IMR-90 (cell line): ENCODE measurements around the gene THSD8. TPM values are rescaled to one million over a fixed set of nuclear protein-coding genes. Genes with fewer than 3 reads are reported as not detected.
"Not testable (repeated sequence)": the region's sequence is repeated elsewhere in the genome, so short reads cannot be mapped to it uniquely, and the experiment has no call there.

ENCODE experiments used
- ATAC-seq: fragments of 200-7000 bp; cut with Tn5 transposase; 2 replicates; pipeline ENCODE4 v1.9.1; 2020; ENCODE audit warnings: low read depth, mild to moderate bottlenecking, moderate library complexity
- BruUV-seq: library from RNA; stranded (reverse); fragments of 400-500 nt; replicated peaks from 2 replicates; lab custom pipeline; 2021; lab: Mats Ljungman, UMichigan
- CTCF ChIA-PET: fragments of 300-600 bp; formaldehyde crosslinking; extraction: SDS; loops from one replicate; lab custom pipeline; 2021; ENCODE audit warnings: antibody characterized with exemption; lab: Yijun Ruan, JAX
- POLR2A ChIA-PET: fragments of 300-600 bp; sonication (Branson Sonifier 250); formaldehyde crosslinking; loops from one replicate; lab custom pipeline; 2022; ENCODE audit warnings: antibody characterized with exemption; ENCODE audit not compliant: unreplicated experiment; lab: Charles Lee
- DNase-seq: peaks from one replicate; pipeline ENCODE4 v3.0.0; 2013
- H2AFZ ChIP-seq: replicated peaks from 2 replicates; pipeline ENCODE3; 2013; ENCODE audit warnings: low read length, mild to moderate bottlenecking; ENCODE audit not compliant: poor library complexity
- H2AK5ac ChIP-seq: 2 replicates; pipeline ENCODE4 v1.6.1; 2013; ENCODE audit warnings: low read depth, low read length, inconsistent platforms
- H2AK9ac ChIP-seq: replicated peaks from 2 replicates; pipeline ENCODE3; 2013; ENCODE audit warnings: mild to moderate bottlenecking, low read depth, low read length, moderate library complexity; ENCODE audit not compliant: poor library complexity
- H2BK120ac ChIP-seq: 2 replicates; pipeline ENCODE4 v1.6.1; 2013; ENCODE audit warnings: low read depth, low read length, inconsistent platforms
- H2BK15ac ChIP-seq: 3 replicates; pipeline ENCODE4 v1.6.1; 2013; ENCODE audit warnings: low read depth, low read length, inconsistent platforms
- H2BK20ac ChIP-seq: 2 replicates; pipeline ENCODE4 v1.6.1; 2013; ENCODE audit warnings: low read depth, mild to moderate bottlenecking, inconsistent platforms, low read length, moderate library complexity
- H2BK5ac ChIP-seq: 2 replicates; pipeline ENCODE4 v1.6.1; 2013; ENCODE audit warnings: mild to moderate bottlenecking, low read depth, low read length, inconsistent platforms; ENCODE audit not compliant: poor library complexity, severe bottlenecking
- H3K14ac ChIP-seq: replicated peaks from 2 replicates; pipeline ENCODE4 v1.6.1; 2013; ENCODE audit warnings: low read depth, low read length, inconsistent platforms
- H3K18ac ChIP-seq: 2 replicates; pipeline ENCODE4 v1.6.1; 2013; ENCODE audit warnings: low read depth, low read length, control low read depth
- H3K23ac ChIP-seq: 2 replicates; pipeline ENCODE4 v1.6.1; 2013; ENCODE audit warnings: low read depth, low read length, inconsistent platforms
- H3K27ac ChIP-seq: 2 replicates; pipeline ENCODE4 v1.5.1; 2013; ENCODE audit warnings: mild to moderate bottlenecking, control low read depth, low read length; ENCODE audit not compliant: insufficient read depth
- H3K27me3 ChIP-seq: 2 replicates; pipeline ENCODE4 v1.6.1; 2013; ENCODE audit warnings: low read length; ENCODE audit not compliant: control insufficient read depth, insufficient read depth
- H3K36me3 ChIP-seq: 2 replicates; pipeline ENCODE4 v1.6.1; 2013; ENCODE audit warnings: low read length, mixed read lengths; ENCODE audit not compliant: control insufficient read depth, insufficient read depth
- H3K4ac ChIP-seq: 2 replicates; pipeline ENCODE4 v1.6.1; 2013; ENCODE audit warnings: low read depth, low read length, inconsistent platforms
- H3K4me1 ChIP-seq: 2 replicates; pipeline ENCODE4 v1.6.1; 2013; ENCODE audit warnings: low read length, mixed read lengths; ENCODE audit not compliant: control insufficient read depth, insufficient read depth
- H3K4me2 ChIP-seq: 2 replicates; pipeline ENCODE4 v1.6.1; 2013; ENCODE audit warnings: low read depth, mild to moderate bottlenecking, control low read depth, low read length, moderate library complexity
- H3K4me3 ChIP-seq: 2 replicates; pipeline ENCODE4 v1.5.1; 2013; ENCODE audit warnings: low read depth, mild to moderate bottlenecking, control low read depth, low read length, moderate library complexity; ENCODE audit not compliant: insufficient read depth
- H3K56ac ChIP-seq: 2 replicates; pipeline ENCODE4 v1.6.1; 2013; ENCODE audit warnings: low read length, inconsistent platforms; ENCODE audit not compliant: insufficient read depth; ENCODE audit errors: extremely low read depth
- H3K79me1 ChIP-seq, 2 experiments: 2 replicates each; pipeline ENCODE4 v1.6.1; 2013; ENCODE audit warnings: low read length in 2 of 2, inconsistent platforms in 1 of 2, low read depth in 1 of 2
- H3K9ac ChIP-seq: 2 replicates; pipeline ENCODE4 v1.6.1; 2013; ENCODE audit warnings: low read depth, low read length, control low read depth
- H3K9me1 ChIP-seq: 2 replicates; pipeline ENCODE4 v1.6.1; 2013; ENCODE audit warnings: low read length, inconsistent platforms; ENCODE audit not compliant: insufficient read depth
- H3K9me3 ChIP-seq: 2 replicates; pipeline ENCODE4 v1.6.1; 2013; ENCODE audit warnings: low read length; ENCODE audit not compliant: control insufficient read depth, insufficient read depth
- H4K20me1 ChIP-seq: 2 replicates; pipeline ENCODE4 v1.6.1; 2013; ENCODE audit warnings: low read length, inconsistent platforms; ENCODE audit not compliant: insufficient read depth
- H4K5ac ChIP-seq: 2 replicates; pipeline ENCODE4 v1.6.1; 2013; ENCODE audit warnings: mild to moderate bottlenecking, low read depth, low read length, control low read depth
- H4K8ac ChIP-seq, 2 experiments: 2 replicates each; pipeline ENCODE4 v1.6.1; 2013; ENCODE audit warnings: low read depth in 2 of 2, low read length in 2 of 2, control low read depth in 1 of 2, inconsistent platforms in 1 of 2
- H4K91ac ChIP-seq: 2 replicates; pipeline ENCODE4 v1.6.1; 2013; ENCODE audit warnings: low read depth, low read length, inconsistent platforms; ENCODE audit not compliant: insufficient read depth
- WGBS, 2 experiments: methylation state at CpG; one replicate each; pipeline versions ENCODE4 v1.1.5 to v1.1.7; 2013; ENCODE audit warnings: missing lambda C conversion rate in 2 of 2; ENCODE audit not compliant: insufficient read length in 1 of 2; ENCODE audit errors: extremely low coverage in 2 of 2; 5-methylcytosine and 5-hydroxymethylcytosine counted together
- dilution Hi-C: fragments of 300-500 bp; cut with HindIII; formaldehyde crosslinking; loops from one replicate; pipeline ENCODE4 v1.14.3; 2018; ENCODE audit warnings: low sequenced_read_pairs; ENCODE audit not compliant: unreplicated experiment
- in situ Hi-C: fragments of 300-500 bp; cut with MboI; formaldehyde crosslinking; loops from 3 replicates; pipeline ENCODE4 v1.14.3; 2019; ENCODE audit warnings: low sequenced_read_pairs, inconsistent platforms, mixed read lengths
- intact Hi-C: fragments of 100-400 bp; cut with micrococcal nuclease; formaldehyde crosslinking; loops from 2 replicates; pipeline ENCODE4 v1.10.0; 2022
- polyA plus RNA-seq, 3 experiments: library from polyadenylated mRNA; depleted of rRNA; stranded (reverse); fragments of >200 nt; gene quantifications; 2 replicates each; pipeline ENCODE4 v1.2.3, GENCODE V29; 2012; ENCODE audit warnings: low replicate concordance in 1 of 3
- total RNA-seq: library from RNA; depleted of rRNA; stranded (reverse); fragments of >200 nt; gene quantifications from 2 replicates; pipeline ENCODE4 v1.2.3, GENCODE V29; 2012

The THSD8 gene
- total and polyA plus RNA-seq, 2 of the 4 experiments (the other 2 are of a cell fraction): 0.68 TPM; not detected in 1

DNA sequence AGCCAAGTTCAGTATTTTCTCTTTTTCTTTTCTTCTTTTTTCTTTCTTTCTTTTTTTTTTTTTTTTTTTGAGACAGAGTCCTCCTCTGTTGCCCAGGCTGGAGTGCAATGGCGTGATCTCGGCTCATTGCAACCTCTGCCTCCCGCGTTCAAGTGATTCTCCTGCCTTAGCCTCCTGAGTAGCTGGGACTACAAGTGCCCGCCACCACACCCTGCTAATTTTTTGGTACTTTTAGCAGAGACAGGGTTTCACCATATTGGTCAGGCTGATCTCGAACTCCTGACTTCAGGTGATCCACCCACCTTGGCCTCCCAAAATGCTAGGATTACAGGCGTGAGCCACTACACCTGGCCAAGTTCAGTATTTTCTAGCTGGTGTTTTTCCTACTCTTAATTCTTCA is 4.3 kb upstream of the THSD8 start:
- H2AK9ac ChIP-seq, H3K9ac ChIP-seq, H2BK15ac ChIP-seq, H2BK5ac ChIP-seq, dilution Hi-C loops, H3K9me1 ChIP-seq, H3K56ac ChIP-seq, DNase-seq, H3K23ac ChIP-seq, H3K27ac ChIP-seq, H3K4me3 ChIP-seq, H3K14ac ChIP-seq, H4K20me1 ChIP-seq, H4K5ac ChIP-seq, H3K9me3 ChIP-seq, H2BK120ac ChIP-seq, H3K4ac ChIP-seq, H3K36me3 ChIP-seq, ATAC-seq, H2AK5ac ChIP-seq, H3K4me1 ChIP-seq, intact Hi-C loops, H3K27me3 ChIP-seq, H2AFZ ChIP-seq, H3K18ac ChIP-seq, H4K8ac ChIP-seq, H4K91ac ChIP-seq, H2BK20ac ChIP-seq, H3K4me2 ChIP-seq, BruUV-seq: not testable (repeated sequence)
- in situ Hi-C loops: loop anchor here (25.0 kb wide), 1 partner anchor 1040 kb away; no protein-coding TSS in a partner anchor
- CTCF ChIA-PET: interaction anchor here (0.7 to 4.1 kb wide), 3 partner anchors 27 to 39 kb away, joined by 3 to 30 read pairs (median 4); no protein-coding TSS in a partner anchor
- peaks cover 4 to 34% of the 10 kb centered on the region in 2 experiments; a peak in 3 of 4 replicates for H3K79me1 ChIP-seq
- 90% methylated on average over 2 of the region's 7 CpGs; no CpG with 5 or more reads in 1 of the 2 experiments for WGBS, 2 experiments
- POLR2A ChIA-PET: interaction anchor here (0.6 kb wide), 1 partner anchor 23 kb away, joined by 3 read pairs; no protein-coding TSS in a partner anchor
